Measurements from ENCODE around the gene CADPS2. TPM values are rescaled to one million over a fixed set of nuclear protein-coding genes. Genes with fewer than 3 reads are reported as not detected.

The CADPS2 gene
- total RNA-seq, 6 donors from 2014 or later = 33.3 to 74.7 (median 45.7) TPM

GRCh38 chr7:122726881-122727280, 159.4 kb downstream of the CADPS2 start:
- Histone ChIP-seq H3K9me3 (no peaks in the 10 kb centered on the region), H3K27me3 (no peaks in the 10 kb centered on the region), H3K27ac (no peak overlapping the region), H3K36me3 (no peaks in the 10 kb centered on the region), H3K4me1 (peaks cover 0 to 9% (median 0%) of the 10 kb centered on the region in 4 donors), H3K4me3 (no peak overlapping the region)
- DNase-seq (no peak), ATAC-seq (ENCODE audit: low FRiP score in 2 of 2) (no peak)
- TF ChIP-seq EP300 (IDR thresholded peaks at IDR 0.05) (no peak), CTCF (IDR thresholded peaks at IDR 0.05) (no peak), POLR2AphosphoS5 (IDR thresholded peaks at IDR 0.05) (no peak), POLR2A (IDR thresholded peaks at IDR 0.05) (no peak)
- WGBS, 2 donors = 65 to 70% methylated on average over 2 of the region's 2 CpGs

DNA sequence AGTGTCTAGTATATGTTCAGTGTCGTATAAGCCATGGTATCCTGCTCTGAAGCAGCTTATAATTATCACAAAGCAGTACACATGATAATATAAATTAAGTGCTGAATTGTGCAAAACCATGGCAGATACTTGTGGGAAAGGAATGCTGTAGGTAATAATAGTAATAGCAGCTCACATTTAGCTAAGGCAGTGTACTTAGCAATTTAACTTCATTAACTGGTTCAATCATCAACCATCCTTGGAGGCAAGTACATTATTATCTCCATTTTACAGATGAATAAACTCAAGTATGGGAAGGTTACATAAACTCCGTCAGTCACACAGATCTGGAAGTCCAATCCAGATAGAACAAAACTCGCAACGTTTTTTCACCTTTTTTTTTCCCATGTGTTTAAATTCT, 161.9 kb downstream of the CADPS2 start:
- TF ChIP-seq POLR2AphosphoS5 (IDR thresholded peaks at IDR 0.05) = no peak
- no peak for TF ChIP-seq POLR2A (IDR thresholded peaks at IDR 0.05)
- no peak for TF ChIP-seq CTCF (IDR thresholded peaks at IDR 0.05)
- no peak for TF ChIP-seq EP300 (IDR thresholded peaks at IDR 0.05)
- Histone ChIP-seq H3K36me3 (no peaks in the 10 kb centered on the region), H3K27ac (no peak overlapping the region), H3K9me3 (no peaks in the 10 kb centered on the region), H3K4me1 (peaks cover 0 to 5% (median 0%) of the 10 kb centered on the region in 4 donors), H3K4me3 (no peak overlapping the region), H3K27me3 (no peaks in the 10 kb centered on the region)
- WGBS, 2 donors = 80 to 85% methylated on average over 4 of the region's 4 CpGs
- ATAC-seq (ENCODE audit: low FRiP score in 2 of 2) (no peak), DNase-seq (no peak)

GRCh38 chr7:122719010-122719578, 167.2 kb downstream of the CADPS2 start:
- Histone ChIP-seq H3K4me1 (no peaks in the 10 kb centered on the region), H3K9me3 (no peaks in the 10 kb centered on the region), H3K27me3 (no peaks in the 10 kb centered on the region), H3K4me3 (no peak overlapping the region), H3K36me3 (no peaks in the 10 kb centered on the region), H3K27ac (no peak overlapping the region)
- WGBS, 2 donors = 79 to 81% methylated on average over 4 of the region's 4 CpGs
- no peak for ATAC-seq (ENCODE audit: low FRiP score in 2 of 2)
- no peak for TF ChIP-seq POLR2A (IDR thresholded peaks at IDR 0.05)
- no peak for TF ChIP-seq POLR2AphosphoS5 (IDR thresholded peaks at IDR 0.05)
- no peak for TF ChIP-seq CTCF (IDR thresholded peaks at IDR 0.05)
- TF ChIP-seq EP300 (IDR thresholded peaks at IDR 0.05) = no peak
- no peak for DNase-seq

- TF ChIP-seq POLR2A (IDR thresholded peaks at IDR 0.05) (no peak), EP300 (IDR thresholded peaks at IDR 0.05) (no peak), CTCF (IDR thresholded peaks at IDR 0.05) (no peak), POLR2AphosphoS5 (IDR thresholded peaks at IDR 0.05) (no peak)
- DNase-seq (no peak), ATAC-seq (ENCODE audit: low FRiP score in 2 of 2) (no peak)
- H3K27me3 ChIP-seq = no peaks in the 10 kb centered on the region
- 75 to 79% methylated on average over 6 of the region's 6 CpGs for WGBS, 2 donors
- H3K36me3 ChIP-seq = no peaks in the 10 kb centered on the region
- H3K4me3 ChIP-seq = no peak overlapping the region
- no peaks in the 10 kb centered on the region for H3K9me3 ChIP-seq
- no peaks in the 10 kb centered on the region for H3K4me1 ChIP-seq
- no peak overlapping the region for H3K27ac ChIP-seq
Measured at GRCh38 chr7:122717356-122718089, 168.7 kb downstream of the CADPS2 start.
